ENCODE results near the gene PTPRM. TPM values are rescaled to one million over a fixed set of nuclear protein-coding genes. Genes with fewer than 3 reads are reported as not detected.

PTPRM gene
- polyA plus RNA-seq, 1 of the 3 experiments (the other 2 are of a cell fraction), result 16.0 TPM

DNA sequence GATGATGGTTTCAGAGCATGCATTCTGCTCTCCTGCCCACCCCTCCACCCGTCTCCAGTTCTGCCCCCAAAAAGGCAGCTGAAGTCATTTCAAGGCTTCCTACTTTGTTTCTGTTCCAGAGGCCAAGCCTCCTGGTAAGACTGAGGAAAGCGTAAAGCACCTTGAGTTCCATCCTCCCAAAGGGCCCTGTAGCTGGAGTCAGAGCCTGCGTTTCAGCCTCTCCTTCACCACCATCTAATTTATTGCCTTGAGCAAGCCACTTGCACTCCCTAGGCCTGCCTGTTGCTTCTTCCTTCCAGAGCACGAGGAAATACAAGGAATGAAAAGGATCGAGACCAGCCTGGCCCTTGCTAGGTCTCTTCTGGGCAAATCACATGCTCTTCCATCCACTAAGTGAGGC is 797.9 kb downstream of the PTPRM start:
- no peaks in the 10 kb centered on the region for H3K9me3 ChIP-seq
- CTCF ChIA-PET, result interaction anchor here (0.8 kb wide), 1 partner anchor 25 kb away, joined by 3 read pairs; no protein-coding TSS in a partner anchor

DNA sequence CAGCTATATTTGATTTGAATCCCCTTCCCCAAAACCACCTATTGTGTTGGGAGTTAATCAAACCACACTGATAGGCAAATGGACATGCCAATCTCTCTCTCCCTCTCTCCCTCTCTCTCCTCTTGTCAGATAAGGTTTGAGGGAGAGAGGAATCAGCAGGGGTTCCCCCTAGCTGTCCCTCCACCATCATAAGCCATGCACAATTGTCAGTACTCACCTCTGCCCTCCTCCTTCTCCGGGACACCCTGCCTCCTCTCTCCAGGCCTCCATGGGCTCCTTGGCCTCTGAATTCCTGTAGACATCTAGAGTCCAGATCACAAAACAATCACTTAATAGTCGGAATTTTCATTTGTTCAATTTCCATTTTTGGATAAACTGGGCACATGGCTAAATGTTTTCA is 798.4 kb downstream of the PTPRM start:
- no peak overlapping the region for H3K9ac ChIP-seq
- no peaks in the 10 kb centered on the region for H3K9me2 ChIP-seq
- peaks cover 0 to 13% of the 10 kb centered on the region in 2 experiments; a peak in 1 of 4 replicates for H3K4me1 ChIP-seq (ENCODE audit: control insufficient read depth in 1 of 2, insufficient read depth in 2 of 2, low read depth in 1 of 2, low read length in 1 of 2)
- no peaks in the 10 kb centered on the region for H3F3A ChIP-seq (replicated peaks; ENCODE audit: insufficient read depth)
- H3K36me3 ChIP-seq (replicated peaks in 1 of 2; ENCODE audit: control insufficient read depth in 1 of 2, insufficient read depth in 2 of 2, low read length in 1 of 2), result no peaks in the 10 kb centered on the region
- CTCF ChIA-PET, result interaction anchor here (0.9 kb wide), 1 partner anchor 16 kb away, joined by 3 read pairs; no protein-coding TSS in a partner anchor
- H3K79me2 ChIP-seq (ENCODE audit: insufficient read depth), result no peaks in the 10 kb centered on the region
- no peak for DNase-seq
- H3K27ac ChIP-seq (ENCODE audit: low read depth in 2 of 2, low read length in 1 of 2), result no peak overlapping the region
- WGBS (ENCODE audit: low lambda C conversion rate), result 63% methylated on average over 2 of the region's 2 CpGs
- no peak overlapping the region for H3K4me3 ChIP-seq (ENCODE audit: low read depth in 2 of 2, low read length in 1 of 2)
- H4K20me1 ChIP-seq (ENCODE audit: insufficient read depth), result no peaks in the 10 kb centered on the region
- H3K9me3 ChIP-seq, result no peaks in the 10 kb centered on the region
- H3K4me2 ChIP-seq, result no peak overlapping the region
- no peak overlapping the region for H2AFZ ChIP-seq (ENCODE audit: low read depth)
- H3K27me3 ChIP-seq (ENCODE audit: insufficient read depth), result no peaks in the 10 kb centered on the region; the same call in 1 of the 2 replicates
- POLR2A ChIA-PET, result no interaction called here
- TF ChIP-seq, protein P1, sequence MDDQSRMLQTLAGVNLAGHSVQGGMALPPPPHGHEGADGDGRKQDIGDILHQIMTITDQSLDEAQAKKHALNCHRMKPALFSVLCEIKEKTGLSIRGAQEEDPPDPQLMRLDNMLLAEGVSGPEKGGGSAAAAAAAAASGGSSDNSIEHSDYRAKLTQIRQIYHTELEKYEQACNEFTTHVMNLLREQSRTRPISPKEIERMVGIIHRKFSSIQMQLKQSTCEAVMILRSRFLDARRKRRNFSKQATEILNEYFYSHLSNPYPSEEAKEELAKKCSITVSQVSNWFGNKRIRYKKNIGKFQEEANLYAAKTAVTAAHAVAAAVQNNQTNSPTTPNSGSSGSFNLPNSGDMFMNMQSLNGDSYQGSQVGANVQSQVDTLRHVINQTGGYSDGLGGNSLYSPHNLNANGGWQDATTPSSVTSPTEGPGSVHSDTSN (IDR thresholded peaks at IDR 0.05), result no peak
- TF ChIP-seq POLR2AphosphoS5 (IDR thresholded peaks at IDR 0.05; ENCODE audit: low read depth, low read length), result no peak
- no peak for TF ChIP-seq TCF12 (IDR thresholded peaks at IDR 0.05)
- no peak for TF ChIP-seq SMC3 (IDR thresholded peaks at IDR 0.05; ENCODE audit: low read depth, low read length)
- no peak for TF ChIP-seq RAD21 (IDR thresholded peaks at IDR 0.05; ENCODE audit: low read length)
- no peak for TF ChIP-seq FOXM1 (IDR thresholded peaks at IDR 0.05; ENCODE audit: low read depth)
- no peak for TF ChIP-seq GATA2 (CRISPR knock-in tag; IDR thresholded peaks at IDR 0.05)
- no peak for TF ChIP-seq MXI1 (IDR thresholded peaks at IDR 0.05; ENCODE audit: low read depth, low read length)
- TF ChIP-seq RFX5 (IDR thresholded peaks at IDR 0.05; ENCODE audit: low read length), result no peak
- TF ChIP-seq FOSL2 (IDR thresholded peaks at IDR 0.05; ENCODE audit: borderline replicate concordance, low read depth), result no peak
- no peak for TF ChIP-seq NFIC (IDR thresholded peaks at IDR 0.05; ENCODE audit: borderline replicate concordance)
- no peak for TF ChIP-seq FOXJ3 (CRISPR knock-in tag; IDR thresholded peaks at IDR 0.05)
- TF ChIP-seq, protein P2, sequence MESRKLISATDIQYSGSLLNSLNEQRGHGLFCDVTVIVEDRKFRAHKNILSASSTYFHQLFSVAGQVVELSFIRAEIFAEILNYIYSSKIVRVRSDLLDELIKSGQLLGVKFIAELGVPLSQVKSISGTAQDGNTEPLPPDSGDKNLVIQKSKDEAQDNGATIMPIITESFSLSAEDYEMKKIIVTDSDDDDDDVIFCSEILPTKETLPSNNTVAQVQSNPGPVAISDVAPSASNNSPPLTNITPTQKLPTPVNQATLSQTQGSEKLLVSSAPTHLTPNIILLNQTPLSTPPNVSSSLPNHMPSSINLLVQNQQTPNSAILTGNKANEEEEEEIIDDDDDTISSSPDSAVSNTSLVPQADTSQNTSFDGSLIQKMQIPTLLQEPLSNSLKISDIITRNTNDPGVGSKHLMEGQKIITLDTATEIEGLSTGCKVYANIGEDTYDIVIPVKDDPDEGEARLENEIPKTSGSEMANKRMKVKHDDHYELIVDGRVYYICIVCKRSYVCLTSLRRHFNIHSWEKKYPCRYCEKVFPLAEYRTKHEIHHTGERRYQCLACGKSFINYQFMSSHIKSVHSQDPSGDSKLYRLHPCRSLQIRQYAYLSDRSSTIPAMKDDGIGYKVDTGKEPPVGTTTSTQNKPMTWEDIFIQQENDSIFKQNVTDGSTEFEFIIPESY (IDR thresholded peaks at IDR 0.05; ENCODE audit: borderline replicate concordance, low read depth), result no peak
- no peak for TF ChIP-seq NRF1 (IDR thresholded peaks at IDR 0.05; ENCODE audit: low read depth, low read length)
- TF ChIP-seq EP300 (IDR thresholded peaks at IDR 0.05; ENCODE audit: borderline replicate concordance in 1 of 2, low read depth in 1 of 2, low read length in 1 of 2), result no peak
- TF ChIP-seq JUND (IDR thresholded peaks at IDR 0.05), result no peak
- TF ChIP-seq RXRA (IDR thresholded peaks at IDR 0.05; ENCODE audit: borderline replicate concordance, low read depth), result no peak
- TF ChIP-seq, protein P3, sequence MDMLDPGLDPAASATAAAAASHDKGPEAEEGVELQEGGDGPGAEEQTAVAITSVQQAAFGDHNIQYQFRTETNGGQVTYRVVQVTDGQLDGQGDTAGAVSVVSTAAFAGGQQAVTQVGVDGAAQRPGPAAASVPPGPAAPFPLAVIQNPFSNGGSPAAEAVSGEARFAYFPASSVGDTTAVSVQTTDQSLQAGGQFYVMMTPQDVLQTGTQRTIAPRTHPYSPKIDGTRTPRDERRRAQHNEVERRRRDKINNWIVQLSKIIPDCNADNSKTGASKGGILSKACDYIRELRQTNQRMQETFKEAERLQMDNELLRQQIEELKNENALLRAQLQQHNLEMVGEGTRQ (IDR thresholded peaks at IDR 0.05; ENCODE audit: borderline replicate concordance, low read depth, low read length), result no peak

More for the DNA sequence above, 797.9 kb downstream of the PTPRM start:
- TF ChIP-seq, protein P4, sequence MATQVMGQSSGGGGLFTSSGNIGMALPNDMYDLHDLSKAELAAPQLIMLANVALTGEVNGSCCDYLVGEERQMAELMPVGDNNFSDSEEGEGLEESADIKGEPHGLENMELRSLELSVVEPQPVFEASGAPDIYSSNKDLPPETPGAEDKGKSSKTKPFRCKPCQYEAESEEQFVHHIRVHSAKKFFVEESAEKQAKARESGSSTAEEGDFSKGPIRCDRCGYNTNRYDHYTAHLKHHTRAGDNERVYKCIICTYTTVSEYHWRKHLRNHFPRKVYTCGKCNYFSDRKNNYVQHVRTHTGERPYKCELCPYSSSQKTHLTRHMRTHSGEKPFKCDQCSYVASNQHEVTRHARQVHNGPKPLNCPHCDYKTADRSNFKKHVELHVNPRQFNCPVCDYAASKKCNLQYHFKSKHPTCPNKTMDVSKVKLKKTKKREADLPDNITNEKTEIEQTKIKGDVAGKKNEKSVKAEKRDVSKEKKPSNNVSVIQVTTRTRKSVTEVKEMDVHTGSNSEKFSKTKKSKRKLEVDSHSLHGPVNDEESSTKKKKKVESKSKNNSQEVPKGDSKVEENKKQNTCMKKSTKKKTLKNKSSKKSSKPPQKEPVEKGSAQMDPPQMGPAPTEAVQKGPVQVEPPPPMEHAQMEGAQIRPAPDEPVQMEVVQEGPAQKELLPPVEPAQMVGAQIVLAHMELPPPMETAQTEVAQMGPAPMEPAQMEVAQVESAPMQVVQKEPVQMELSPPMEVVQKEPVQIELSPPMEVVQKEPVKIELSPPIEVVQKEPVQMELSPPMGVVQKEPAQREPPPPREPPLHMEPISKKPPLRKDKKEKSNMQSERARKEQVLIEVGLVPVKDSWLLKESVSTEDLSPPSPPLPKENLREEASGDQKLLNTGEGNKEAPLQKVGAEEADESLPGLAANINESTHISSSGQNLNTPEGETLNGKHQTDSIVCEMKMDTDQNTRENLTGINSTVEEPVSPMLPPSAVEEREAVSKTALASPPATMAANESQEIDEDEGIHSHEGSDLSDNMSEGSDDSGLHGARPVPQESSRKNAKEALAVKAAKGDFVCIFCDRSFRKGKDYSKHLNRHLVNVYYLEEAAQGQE (IDR thresholded peaks at IDR 0.05; ENCODE audit: low read depth, low read length), result no peak
- no peak for TF ChIP-seq CHD2 (IDR thresholded peaks at IDR 0.05; ENCODE audit: low read length, partially characterized antibody)
- TF ChIP-seq FOXJ3 (CRISPR knock-in tag; IDR thresholded peaks at IDR 0.05), result no peak
- no peak for TF ChIP-seq MXI1 (IDR thresholded peaks at IDR 0.05; ENCODE audit: low read depth, low read length)
- H4K20me1 ChIP-seq (ENCODE audit: insufficient read depth), result no peaks in the 10 kb centered on the region
- H3K79me2 ChIP-seq (ENCODE audit: insufficient read depth), result no peaks in the 10 kb centered on the region
- H3K9me2 ChIP-seq, result no peaks in the 10 kb centered on the region
- no peaks in the 10 kb centered on the region for H3K36me3 ChIP-seq (replicated peaks in 1 of 2; ENCODE audit: control insufficient read depth in 1 of 2, insufficient read depth in 2 of 2, low read length in 1 of 2)
- DNase-seq, result no peak
- no peak overlapping the region for H3K4me2 ChIP-seq
- no peaks in the 10 kb centered on the region; the same call in 1 of the 2 replicates for H3K27me3 ChIP-seq (ENCODE audit: insufficient read depth)
- no peak overlapping the region for H3K27ac ChIP-seq (ENCODE audit: low read depth in 2 of 2, low read length in 1 of 2)
- no peaks in the 10 kb centered on the region for H3F3A ChIP-seq (replicated peaks; ENCODE audit: insufficient read depth)
- H2AFZ ChIP-seq (ENCODE audit: low read depth), result no peak overlapping the region
- peaks cover 0 to 13% of the 10 kb centered on the region in 2 experiments; a peak in 1 of 4 replicates for H3K4me1 ChIP-seq (ENCODE audit: control insufficient read depth in 1 of 2, insufficient read depth in 2 of 2, low read depth in 1 of 2, low read length in 1 of 2)
- H3K9ac ChIP-seq, result no peak overlapping the region
- H3K4me3 ChIP-seq (ENCODE audit: low read depth in 2 of 2, low read length in 1 of 2), result no peak overlapping the region
- POLR2A ChIA-PET, result no interaction called here
- 57% methylated on average over 5 of the region's 5 CpGs for WGBS (ENCODE audit: low lambda C conversion rate)
